H9 (cell line): ENCODE data around the gene BIRC7. TPM values are rescaled to one million over a fixed set of nuclear protein-coding genes. Genes with fewer than 3 reads are reported as not detected.

Experiments
- DNase-seq: peaks from one replicate; pipeline ENCODE4 v3.0.0-alpha.2; 2017
- H2AFZ ChIP-seq: one replicate; pipeline ENCODE4 v1.6.1; 2013; ENCODE audit warnings: mild to moderate bottlenecking, low read length, control low read depth, moderate library complexity
- H2AK5ac ChIP-seq: 2 replicates; pipeline ENCODE4 v1.6.1; 2013; ENCODE audit warnings: low read length, control low read depth, mixed read lengths; ENCODE audit not compliant: insufficient read length
- H2BK120ac ChIP-seq: one replicate; pipeline ENCODE4 v1.6.1; 2013; ENCODE audit warnings: low read depth, mild to moderate bottlenecking, low read length, control low read depth, inconsistent platforms; ENCODE audit not compliant: poor library complexity, severe bottlenecking
- H2BK12ac ChIP-seq: 2 replicates; pipeline ENCODE4 v1.6.1; 2013; ENCODE audit warnings: low read length, control low read depth, mixed read lengths, low read depth; ENCODE audit not compliant: insufficient read length
- H2BK15ac ChIP-seq: 2 replicates; pipeline ENCODE4 v1.6.1; 2013; ENCODE audit warnings: low read depth, low read length, control low read depth
- H2BK20ac ChIP-seq: one replicate; pipeline ENCODE4 v1.6.1; 2013; ENCODE audit warnings: low read depth, mild to moderate bottlenecking, low read length, control low read depth, inconsistent platforms; ENCODE audit not compliant: poor library complexity, severe bottlenecking
- H2BK5ac ChIP-seq: 2 replicates; pipeline ENCODE4 v1.6.1; 2013; ENCODE audit warnings: low read length, control low read depth, mixed read lengths; ENCODE audit not compliant: insufficient read length
- H3K14ac ChIP-seq: 2 replicates; pipeline ENCODE4 v1.6.1; 2013; ENCODE audit warnings: low read length, control low read depth; ENCODE audit not compliant: insufficient read depth
- H3K18ac ChIP-seq: 2 replicates; pipeline ENCODE4 v1.6.1; 2013; ENCODE audit warnings: low read depth, mild to moderate bottlenecking, mixed read lengths, low read length, control low read depth; ENCODE audit not compliant: insufficient read length
- H3K23ac ChIP-seq: 2 replicates; pipeline ENCODE4 v1.6.1; 2013; ENCODE audit warnings: low read length, control low read depth, mixed read lengths, low read depth; ENCODE audit not compliant: insufficient read length
- H3K23me2 ChIP-seq: 2 replicates; pipeline ENCODE4 v1.6.1; 2013; ENCODE audit warnings: low read depth, mild to moderate bottlenecking, mixed read lengths, low read length, control low read depth; ENCODE audit not compliant: insufficient read length, poor library complexity, severe bottlenecking
- H3K27ac ChIP-seq: 2 replicates; pipeline ENCODE4 v1.5.1; 2013; ENCODE audit warnings: low read length, control low read depth, mixed read lengths, low read depth; ENCODE audit not compliant: insufficient read length
- H3K27me3 ChIP-seq: 2 replicates; pipeline ENCODE4 v1.6.1; 2013; ENCODE audit warnings: low read length, control low read depth, inconsistent platforms; ENCODE audit not compliant: insufficient read depth
- H3K4ac ChIP-seq: 2 replicates; pipeline ENCODE4 v1.6.1; 2013; ENCODE audit warnings: low read depth, mild to moderate bottlenecking, control low read depth, inconsistent platforms, low read length, moderate library complexity
- H3K4me1 ChIP-seq: 2 replicates; pipeline ENCODE4 v1.6.1; 2013; ENCODE audit warnings: low read length, control low read depth, inconsistent platforms; ENCODE audit not compliant: insufficient read depth
- H3K4me2 ChIP-seq: 2 replicates; pipeline ENCODE4 v1.6.1; 2013; ENCODE audit warnings: low read length, control low read depth, mixed read lengths; ENCODE audit not compliant: insufficient read length, insufficient read depth
- H3K56ac ChIP-seq: 2 replicates; pipeline ENCODE4 v1.6.1; 2013; ENCODE audit warnings: low read depth, mild to moderate bottlenecking, mixed read lengths, low read length, control low read depth; ENCODE audit not compliant: insufficient read length
- H3K79me1 ChIP-seq: 2 replicates; pipeline ENCODE4 v1.6.1; 2013; ENCODE audit warnings: low read depth, mild to moderate bottlenecking, moderate library complexity, low read length, control low read depth, inconsistent platforms; ENCODE audit not compliant: insufficient read depth, poor library complexity, severe bottlenecking
- H3K79me2 ChIP-seq: 2 replicates; pipeline ENCODE4 v1.6.1; 2013; ENCODE audit warnings: low read length, control low read depth, inconsistent platforms; ENCODE audit not compliant: insufficient read depth
- H3K9ac ChIP-seq: 2 replicates; pipeline ENCODE4 v1.6.1; 2013; ENCODE audit warnings: low read length, control low read depth, mixed read lengths; ENCODE audit not compliant: insufficient read length; ENCODE audit errors: extremely low read depth
- H3K9me3 ChIP-seq: one replicate; pipeline ENCODE4 v1.6.1; 2013; ENCODE audit warnings: low read depth, low read length, inconsistent platforms; ENCODE audit not compliant: control insufficient read depth
- H3T11ph ChIP-seq: one replicate; pipeline ENCODE4 v1.6.1; 2013; ENCODE audit warnings: mild to moderate bottlenecking, low read length, control low read depth, inconsistent platforms
- H4K20me1 ChIP-seq: one replicate; pipeline ENCODE4 v1.6.1; 2013; ENCODE audit not compliant: control insufficient read depth, insufficient read length, insufficient read depth
- H4K5ac ChIP-seq: 2 replicates; pipeline ENCODE4 v1.6.1; 2013; ENCODE audit warnings: low read depth, mild to moderate bottlenecking, mixed read lengths, low read length, control low read depth; ENCODE audit not compliant: insufficient read length
- H4K8ac ChIP-seq: replicated peaks from 2 replicates; pipeline ENCODE4 v1.6.1; 2013; ENCODE audit warnings: low read length, control low read depth, mixed read lengths, low read depth; ENCODE audit not compliant: insufficient read length
- H4K91ac ChIP-seq: 2 replicates; pipeline ENCODE4 v1.6.1; 2013; ENCODE audit warnings: low read depth, mild to moderate bottlenecking, moderate library complexity, mixed read lengths, low read length, control low read depth; ENCODE audit not compliant: insufficient read length
- H3K27ac Mint-ChIP-seq, 3 experiments: 2 replicates in 2 of 3; 3 replicates in 1 of 3; pipeline ENCODE4 v1.8.0; 2020 to 2021; ENCODE audit warnings: mixed read lengths in 3 of 3, mild to moderate bottlenecking in 1 of 3, moderate library complexity in 1 of 3
- H3K27me3 Mint-ChIP-seq: 2 replicates; pipeline ENCODE4 v1.8.0; 2021; ENCODE audit warnings: low read depth, mild to moderate bottlenecking, moderate library complexity, mixed read lengths
- H3K36me3 Mint-ChIP-seq, 3 experiments: 2 replicates in 2 of 3; 3 replicates in 1 of 3; pipeline ENCODE4 v1.8.0; 2020 to 2021; ENCODE audit warnings: low read depth in 3 of 3, mixed read lengths in 3 of 3; ENCODE audit not compliant: insufficient read depth in 1 of 3
- H3K4me1 Mint-ChIP-seq, 2 experiments: 2 replicates each; pipeline ENCODE4 v1.8.0; 2020; ENCODE audit warnings: mixed read lengths in 2 of 2
- H3K4me3 Mint-ChIP-seq, 2 experiments: 2 replicates in 1 of 2; 3 replicates in 1 of 2; pipeline ENCODE4 v1.8.0; 2020 to 2021; ENCODE audit warnings: mild to moderate bottlenecking in 2 of 2, mixed read lengths in 2 of 2, moderate library complexity in 1 of 2
- H3K9me3 Mint-ChIP-seq, 2 experiments: 2 replicates in 1 of 2; 3 replicates in 1 of 2; pipeline ENCODE4 v1.8.0; 2020; ENCODE audit warnings: mild to moderate bottlenecking in 2 of 2, mixed read lengths in 2 of 2, moderate library complexity in 1 of 2
- WGBS: extraction: QIAGEN DNeasy Blood & Tissue Kit; methylation state at CpG from one replicate; pipeline ENCODE4 v1.1.7; 2013; ENCODE audit warnings: missing lambda C conversion rate, low lambda C conversion rate, mixed read lengths; ENCODE audit not compliant: insufficient read length; ENCODE audit errors: extremely low coverage; 5-methylcytosine and 5-hydroxymethylcytosine counted together
- total RNA-seq: library from RNA; stranded (reverse); gene quantifications from 2 replicates; pipeline ENCODE4 v1.2.1, GENCODE V29; 2021
- TF ChIP-seq, protein P1 (sequence below): fragments of 200-600 bp; sonication (generic); conservative IDR thresholded peaks from 3 replicates; pipeline ENCODE4 v1.8.0; 2021; ENCODE audit warnings: antibody characterized with exemption, mild to moderate bottlenecking

Gene BIRC7
- total RNA-seq, 1 experiment from 2014 or later, result not detected

DNA sequence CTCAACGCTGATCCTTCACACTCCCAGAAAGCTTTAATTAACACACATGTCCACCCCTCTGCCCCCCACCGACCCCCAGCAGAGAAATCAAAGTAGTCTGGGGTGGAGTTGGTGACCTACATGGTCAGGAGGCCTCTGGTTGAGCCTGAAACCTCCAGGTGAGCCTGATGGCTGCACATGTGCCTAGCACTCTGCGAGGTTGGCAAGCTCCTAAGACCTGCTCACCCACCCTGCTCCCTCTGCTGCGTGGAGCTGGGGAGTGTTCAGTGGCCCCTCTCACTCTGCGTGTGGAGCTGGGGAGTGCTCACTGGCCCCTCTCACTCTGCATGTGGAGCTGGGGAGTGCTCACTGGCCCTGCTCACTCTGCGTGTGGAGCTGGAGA lies 11.9 kb upstream of the BIRC7 start:
- no peak overlapping the region for H2BK20ac ChIP-seq
- no peak overlapping the region for H4K91ac ChIP-seq
- Mint-ChIP-seq H3K4me1 (peaks cover 5 to 44% of the 10 kb centered on the region in 2 experiments), H3K9me3 (peaks cover 0 to 1% of the 10 kb centered on the region in 2 experiments; a peak in 1 of 5 replicates), H3K27me3 (peaks cover 29% of the 10 kb centered on the region), H3K27ac (no peak overlapping the region), H3K36me3 (no peaks in the 10 kb centered on the region), H3K4me3 (no peak overlapping the region)
- no peaks in the 10 kb centered on the region for H3K79me2 ChIP-seq
- H2AFZ ChIP-seq, result no peak overlapping the region
- H3K9me3 ChIP-seq, result no peaks in the 10 kb centered on the region
- H3K4me2 ChIP-seq, result no peak overlapping the region
- no peak overlapping the region for H2BK15ac ChIP-seq
- no peak overlapping the region for H3K4ac ChIP-seq
- H3K4me1 ChIP-seq, result no peaks in the 10 kb centered on the region
- no peak overlapping the region for H2BK5ac ChIP-seq
- H4K20me1 ChIP-seq, result no peaks in the 10 kb centered on the region
- no CpG with 5 or more reads among the region's 6 CpGs for WGBS
- no peaks in the 10 kb centered on the region for H3K27me3 ChIP-seq
- H3T11ph ChIP-seq, result no peak overlapping the region
- no peak overlapping the region for H3K18ac ChIP-seq
- H3K27ac ChIP-seq, result no peak overlapping the region
- H4K5ac ChIP-seq, result no peak overlapping the region
- no peaks in the 10 kb centered on the region for H3K23me2 ChIP-seq
- H3K79me1 ChIP-seq, result no peaks in the 10 kb centered on the region
- no peak overlapping the region for H3K23ac ChIP-seq
- H4K8ac ChIP-seq, result no peak overlapping the region
- TF ChIP-seq, protein P1, sequence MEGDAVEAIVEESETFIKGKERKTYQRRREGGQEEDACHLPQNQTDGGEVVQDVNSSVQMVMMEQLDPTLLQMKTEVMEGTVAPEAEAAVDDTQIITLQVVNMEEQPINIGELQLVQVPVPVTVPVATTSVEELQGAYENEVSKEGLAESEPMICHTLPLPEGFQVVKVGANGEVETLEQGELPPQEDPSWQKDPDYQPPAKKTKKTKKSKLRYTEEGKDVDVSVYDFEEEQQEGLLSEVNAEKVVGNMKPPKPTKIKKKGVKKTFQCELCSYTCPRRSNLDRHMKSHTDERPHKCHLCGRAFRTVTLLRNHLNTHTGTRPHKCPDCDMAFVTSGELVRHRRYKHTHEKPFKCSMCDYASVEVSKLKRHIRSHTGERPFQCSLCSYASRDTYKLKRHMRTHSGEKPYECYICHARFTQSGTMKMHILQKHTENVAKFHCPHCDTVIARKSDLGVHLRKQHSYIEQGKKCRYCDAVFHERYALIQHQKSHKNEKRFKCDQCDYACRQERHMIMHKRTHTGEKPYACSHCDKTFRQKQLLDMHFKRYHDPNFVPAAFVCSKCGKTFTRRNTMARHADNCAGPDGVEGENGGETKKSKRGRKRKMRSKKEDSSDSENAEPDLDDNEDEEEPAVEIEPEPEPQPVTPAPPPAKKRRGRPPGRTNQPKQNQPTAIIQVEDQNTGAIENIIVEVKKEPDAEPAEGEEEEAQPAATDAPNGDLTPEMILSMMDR, result no peak
- H3K9ac ChIP-seq, result no peak overlapping the region
- H3K56ac ChIP-seq, result no peak overlapping the region
- no peak overlapping the region for H3K14ac ChIP-seq
- H2BK12ac ChIP-seq, result no peak overlapping the region
- H2AK5ac ChIP-seq, result no peak overlapping the region
- H2BK120ac ChIP-seq, result no peak overlapping the region
- DNase-seq, result no peak
